GM23338 (cell line): ENCODE measurements around the gene SLC16A11. TPM values are rescaled to one million over a fixed set of nuclear protein-coding genes. Genes with fewer than 3 reads are reported as not detected.
A peak's percentile ranks its signal among the peaks of the same experiment; 100 is the strongest.

ENCODE experiments used
- ATAC-seq: fragments of 200-7000 bp; cut with Tn5 transposase; 3 replicates; pipeline ENCODE4 v1.9.1; 2020
- DNase-seq: peaks from one replicate; pipeline ENCODE4 v3.0.0-alpha.2; 2015; ENCODE audit warnings: low spot score
- H2AFZ ChIP-seq: fragments of 200-600 bp; sonication (generic); 2 replicates; pipeline ENCODE4 v1.8.0; 2016; ENCODE audit warnings: antibody characterized with exemption, mild to moderate bottlenecking, moderate library complexity
- H3F3A ChIP-seq: fragments of 200-600 bp; sonication (generic); replicated peaks from 2 replicates; pipeline ENCODE4 v1.8.0; 2017; ENCODE audit warnings: antibody characterized with exemption, mixed run types, low read depth
- H3K27ac ChIP-seq: fragments of 200-600 bp; sonication (generic); 2 replicates; pipeline ENCODE4 v1.6.1; 2016; ENCODE audit warnings: low read depth
- H3K27me3 ChIP-seq: fragments of 200-600 bp; sonication (generic); 2 replicates; pipeline ENCODE4 v1.8.0; 2016; ENCODE audit warnings: mild to moderate bottlenecking, mixed run types, moderate library complexity; ENCODE audit not compliant: insufficient read depth
- H3K36me3 ChIP-seq: fragments of 200-600 bp; sonication (generic); 2 replicates; pipeline ENCODE4 v1.8.0; 2016; ENCODE audit warnings: mild to moderate bottlenecking; ENCODE audit not compliant: insufficient read depth
- H3K4me1 ChIP-seq: fragments of 200-600 bp; sonication (generic); 2 replicates; pipeline ENCODE4 v1.8.0; 2016; ENCODE audit warnings: mild to moderate bottlenecking, moderate library complexity; ENCODE audit not compliant: insufficient read depth
- H3K4me2 ChIP-seq: fragments of 200-600 bp; sonication (generic); 2 replicates; pipeline ENCODE4 v1.7.1; 2017; ENCODE audit warnings: mixed run types
- H3K4me3 ChIP-seq: fragments of 200-600 bp; sonication (generic); 2 replicates; pipeline ENCODE4 v1.6.1; 2016; ENCODE audit warnings: mixed run types
- H3K79me2 ChIP-seq: fragments of 200-600 bp; sonication (generic); replicated peaks from 2 replicates; pipeline ENCODE4 v1.8.0; 2017; ENCODE audit warnings: mild to moderate bottlenecking; ENCODE audit not compliant: insufficient read depth
- H3K9me2 ChIP-seq: fragments of 200-600 bp; sonication (generic); 2 replicates; pipeline ENCODE4 v1.8.0; 2017; ENCODE audit not compliant: insufficient read depth
- H4K20me1 ChIP-seq: fragments of 200-600 bp; sonication (generic); replicated peaks from 2 replicates; pipeline ENCODE4 v1.8.0; 2017; ENCODE audit warnings: mild to moderate bottlenecking; ENCODE audit not compliant: insufficient read depth
- H3K27ac Mint-ChIP-seq: 2 replicates; pipeline ENCODE4 v1.8.0; 2020; ENCODE audit warnings: inconsistent platforms, mild to moderate bottlenecking, moderate library complexity, mixed read lengths
- H3K27me3 Mint-ChIP-seq: 3 replicates; pipeline ENCODE4 v1.8.0; 2022; ENCODE audit warnings: low read depth, mild to moderate bottlenecking, moderate library complexity, mixed read lengths, inconsistent platforms; ENCODE audit not compliant: insufficient read depth, poor library complexity
- H3K36me3 Mint-ChIP-seq: 3 replicates; pipeline ENCODE4 v1.8.0; 2021; ENCODE audit warnings: low read depth, mild to moderate bottlenecking, inconsistent platforms, moderate library complexity, mixed read lengths
- H3K4me1 Mint-ChIP-seq: 3 replicates; pipeline ENCODE4 v1.8.0; 2020; ENCODE audit warnings: mild to moderate bottlenecking, inconsistent platforms, mixed read lengths
- H3K4me3 Mint-ChIP-seq: 3 replicates; pipeline ENCODE4 v1.8.0; 2021; ENCODE audit warnings: moderate library complexity, mild to moderate bottlenecking, inconsistent platforms, mixed read lengths
- H3K9me3 Mint-ChIP-seq: 3 replicates; pipeline ENCODE4 v1.8.0; 2020; ENCODE audit warnings: moderate library complexity, mild to moderate bottlenecking, inconsistent platforms, mixed read lengths
- CREB1 ChIP-seq: fragments of 250-450 bp; sonication (Bioruptor Pico); IDR thresholded peaks from 2 replicates; pipeline ENCODE4 v1.5.0; 2020; ENCODE audit warnings: low read depth, mild to moderate bottlenecking, moderate library complexity
- CTCF ChIP-seq, 2 experiments: fragments of 200-600 bp in 1 of 2; sonication (generic) in 1 of 2; conservative IDR thresholded peaks; 2 replicates each; pipeline versions ENCODE4 v1.5.1 to v1.6.1; 2016 to 2017; ENCODE audit warnings: antibody characterized with exemption in 2 of 2, low read depth in 2 of 2, mild to moderate bottlenecking in 2 of 2, moderate library complexity in 1 of 2
- EZH2 ChIP-seq: fragments of 200-600 bp; sonication (generic); IDR thresholded peaks from one replicate; pipeline ENCODE4 v1.8.0; 2017; ENCODE audit warnings: antibody characterized with exemption, mild to moderate bottlenecking, low read depth; ENCODE audit not compliant: unreplicated experiment
- EZH2phosphoT487 ChIP-seq: fragments of 200-600 bp; sonication (generic); IDR thresholded peaks from one replicate; pipeline ENCODE4 v1.8.1; 2018; ENCODE audit warnings: antibody characterized with exemption; ENCODE audit not compliant: unreplicated experiment
- JUNB ChIP-seq: IDR thresholded peaks from one replicate; pipeline ENCODE4 v1.6.1; 2016; ENCODE audit warnings: antibody characterized with exemption; ENCODE audit not compliant: unreplicated experiment
- POLR2AphosphoS5 ChIP-seq: IDR thresholded peaks from 2 replicates; pipeline ENCODE4 v1.6.1; 2016; ENCODE audit warnings: antibody characterized with exemption, low read depth
- STAT1 ChIP-seq: IDR thresholded peaks from one replicate; pipeline ENCODE4 v1.6.1; 2016; ENCODE audit warnings: antibody characterized with exemption; ENCODE audit not compliant: unreplicated experiment
- ZNF114 ChIP-seq: fragments of 250-450 bp; sonication (Bioruptor Pico); IDR thresholded peaks from 2 replicates; pipeline ENCODE4 v1.5.0; 2020; ENCODE audit warnings: mild to moderate bottlenecking, moderate library complexity
- ZNF331 ChIP-seq: fragments of 250-450 bp; sonication (Bioruptor Pico); IDR thresholded peaks from 2 replicates; pipeline ENCODE4 v1.5.0; 2020; ENCODE audit warnings: low read depth, mild to moderate bottlenecking, moderate library complexity
- polyA plus RNA-seq: library from polyadenylated mRNA; unstranded; fragments of >200 nt; fragmentation: Nextera tagmentation; extraction: Ambion mirVana; gene quantifications from 2 replicates; pipeline ENCODE4 v1.2.1, GENCODE V29; 2016
- total RNA-seq: library from RNA; depleted of rRNA; stranded (reverse); fragments of >200 nt; shearing (Covaris generic); gene quantifications from 2 replicates; pipeline ENCODE4 v1.2.3, GENCODE V29; 2014
- TF ChIP-seq, protein P1 (sequence below): IDR thresholded peaks from 2 replicates; pipeline ENCODE4 v1.6.1; 2016; ENCODE audit warnings: antibody characterized with exemption
- TF ChIP-seq, protein P2 (sequence below): IDR thresholded peaks from one replicate; pipeline ENCODE4 v1.6.1; 2018; ENCODE audit warnings: antibody characterized with exemption; ENCODE audit not compliant: unreplicated experiment

SLC16A11 gene
- total and polyA plus RNA-seq, 2 experiments from 2014 or later = 0.42 to 0.68 TPM

DNA sequence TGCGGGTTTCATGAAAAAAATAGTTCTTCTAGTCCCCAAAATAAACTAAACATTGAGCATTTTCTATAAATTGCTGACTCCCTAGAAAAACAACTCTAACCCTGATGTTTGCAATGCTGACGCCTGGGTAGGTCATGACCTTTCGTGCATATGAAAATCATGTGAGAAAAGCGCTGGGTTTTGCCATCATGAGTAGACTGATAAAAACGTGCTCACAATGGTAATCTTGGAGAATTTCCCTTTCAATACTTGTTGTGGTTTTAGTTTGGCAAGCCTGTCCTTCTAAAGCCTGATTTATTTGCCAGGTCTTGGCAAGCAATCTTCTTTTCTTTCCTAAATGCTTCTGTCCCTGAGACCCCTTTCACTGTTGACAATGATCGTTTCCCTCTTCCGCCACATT lies 40.2 kb upstream of the SLC16A11 start:
- H3K4me1 Mint-ChIP-seq = peaks cover 5% of the 10 kb centered on the region; the same call in 1 of the 3 replicates
- Histone ChIP-seq H3K36me3 (no peaks in the 10 kb centered on the region), H3K27me3 (no peaks in the 10 kb centered on the region), H3K4me3 (no peak overlapping the region), H2AFZ (peak overlapping the region; percentile 74; the same call in 1 of the 2 replicates), H3K4me2 (no peak overlapping the region), H3K9me2 (0 out of 2 replicates have a peak, but pooled peaks cover 5% of the 10 kb centered on the region), H3K79me2 (no peaks in the 10 kb centered on the region), H4K20me1 (no peaks in the 10 kb centered on the region), H3K4me1 (no peaks in the 10 kb centered on the region), H3F3A (no peaks in the 10 kb centered on the region), H3K27ac (no peak overlapping the region)
- H3K4me3 Mint-ChIP-seq = no peak overlapping the region
- DNase-seq = no peak
- H3K27ac Mint-ChIP-seq = no peak overlapping the region
- peaks cover 14% of the 10 kb centered on the region for H3K27me3 Mint-ChIP-seq
- H3K9me3 Mint-ChIP-seq = no peaks in the 10 kb centered on the region; the same call in 2 of the 3 replicates
- TF ChIP-seq JUNB (no peak), CREB1 (CRISPR knock-in tag) (no peak)
- no peaks in the 10 kb centered on the region for H3K36me3 Mint-ChIP-seq
- no peak for ATAC-seq

- DNase-seq = no peak
- Mint-ChIP-seq H3K27me3 (peaks cover 13% of the 10 kb centered on the region), H3K4me1 (peaks cover 5% of the 10 kb centered on the region; the same call in 1 of the 3 replicates), H3K27ac (no peak overlapping the region), H3K4me3 (no peak overlapping the region), H3K36me3 (no peaks in the 10 kb centered on the region; the same call in 2 of the 3 replicates), H3K9me3 (no peaks in the 10 kb centered on the region; the same call in 2 of the 3 replicates)
- Histone ChIP-seq H3K4me1 (no peaks in the 10 kb centered on the region), H3K4me2 (no peak overlapping the region), H4K20me1 (no peaks in the 10 kb centered on the region), H3F3A (no peaks in the 10 kb centered on the region), H2AFZ (no peak overlapping the region), H3K27ac (no peak overlapping the region), H3K9me2 (0 out of 2 replicates have a peak, but pooled peaks cover 5% of the 10 kb centered on the region), H3K27me3 (no peaks in the 10 kb centered on the region), H3K36me3 (no peaks in the 10 kb centered on the region), H3K4me3 (no peak overlapping the region), H3K79me2 (no peaks in the 10 kb centered on the region)
- no peak for ATAC-seq
- TF ChIP-seq ZNF114 (CRISPR knock-in tag) = no peak
- TF ChIP-seq, protein P1, sequence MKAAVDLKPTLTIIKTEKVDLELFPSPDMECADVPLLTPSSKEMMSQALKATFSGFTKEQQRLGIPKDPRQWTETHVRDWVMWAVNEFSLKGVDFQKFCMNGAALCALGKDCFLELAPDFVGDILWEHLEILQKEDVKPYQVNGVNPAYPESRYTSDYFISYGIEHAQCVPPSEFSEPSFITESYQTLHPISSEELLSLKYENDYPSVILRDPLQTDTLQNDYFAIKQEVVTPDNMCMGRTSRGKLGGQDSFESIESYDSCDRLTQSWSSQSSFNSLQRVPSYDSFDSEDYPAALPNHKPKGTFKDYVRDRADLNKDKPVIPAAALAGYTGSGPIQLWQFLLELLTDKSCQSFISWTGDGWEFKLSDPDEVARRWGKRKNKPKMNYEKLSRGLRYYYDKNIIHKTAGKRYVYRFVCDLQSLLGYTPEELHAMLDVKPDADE = no peak
- no peak for TF ChIP-seq JUNB
- no peak for TF ChIP-seq EZH2
- TF ChIP-seq STAT1 = no peak
- TF ChIP-seq ZNF331 (CRISPR knock-in tag) = no peak
- TF ChIP-seq POLR2AphosphoS5 = no peak
- TF ChIP-seq EZH2phosphoT487 = no peak
- TF ChIP-seq, protein P2, sequence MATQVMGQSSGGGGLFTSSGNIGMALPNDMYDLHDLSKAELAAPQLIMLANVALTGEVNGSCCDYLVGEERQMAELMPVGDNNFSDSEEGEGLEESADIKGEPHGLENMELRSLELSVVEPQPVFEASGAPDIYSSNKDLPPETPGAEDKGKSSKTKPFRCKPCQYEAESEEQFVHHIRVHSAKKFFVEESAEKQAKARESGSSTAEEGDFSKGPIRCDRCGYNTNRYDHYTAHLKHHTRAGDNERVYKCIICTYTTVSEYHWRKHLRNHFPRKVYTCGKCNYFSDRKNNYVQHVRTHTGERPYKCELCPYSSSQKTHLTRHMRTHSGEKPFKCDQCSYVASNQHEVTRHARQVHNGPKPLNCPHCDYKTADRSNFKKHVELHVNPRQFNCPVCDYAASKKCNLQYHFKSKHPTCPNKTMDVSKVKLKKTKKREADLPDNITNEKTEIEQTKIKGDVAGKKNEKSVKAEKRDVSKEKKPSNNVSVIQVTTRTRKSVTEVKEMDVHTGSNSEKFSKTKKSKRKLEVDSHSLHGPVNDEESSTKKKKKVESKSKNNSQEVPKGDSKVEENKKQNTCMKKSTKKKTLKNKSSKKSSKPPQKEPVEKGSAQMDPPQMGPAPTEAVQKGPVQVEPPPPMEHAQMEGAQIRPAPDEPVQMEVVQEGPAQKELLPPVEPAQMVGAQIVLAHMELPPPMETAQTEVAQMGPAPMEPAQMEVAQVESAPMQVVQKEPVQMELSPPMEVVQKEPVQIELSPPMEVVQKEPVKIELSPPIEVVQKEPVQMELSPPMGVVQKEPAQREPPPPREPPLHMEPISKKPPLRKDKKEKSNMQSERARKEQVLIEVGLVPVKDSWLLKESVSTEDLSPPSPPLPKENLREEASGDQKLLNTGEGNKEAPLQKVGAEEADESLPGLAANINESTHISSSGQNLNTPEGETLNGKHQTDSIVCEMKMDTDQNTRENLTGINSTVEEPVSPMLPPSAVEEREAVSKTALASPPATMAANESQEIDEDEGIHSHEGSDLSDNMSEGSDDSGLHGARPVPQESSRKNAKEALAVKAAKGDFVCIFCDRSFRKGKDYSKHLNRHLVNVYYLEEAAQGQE = no peak
- TF ChIP-seq CREB1 (CRISPR knock-in tag) = no peak
- no peak for TF ChIP-seq CTCF (conservative IDR thresholded peaks at IDR 0.05; ENCODE audit: low read depth in 2 of 2)
Observed at GRCh38 chr17:7083592-7083991, 39.7 kb upstream of the SLC16A11 start.
